Measurements from ENCODE around the gene RNF13.
"Not testable (repeated sequence)": the region's sequence is repeated elsewhere in the genome, so short reads cannot be mapped to it uniquely, and the experiment has no call there.

Gene RNF13

GRCh38 chr3:149828390-149828789 lies 15.4 kb downstream of the RNF13 start:
- DNase-seq (ENCODE audit: low spot score), result no peak
- TF ChIP-seq CTCF (IDR thresholded peaks at IDR 0.05; ENCODE audit: extremely low read depth, missing control alignments), result no peak

GRCh38 chr3:149829631-149830030 lies 16.6 kb downstream of the RNF13 start:
- DNase-seq (ENCODE audit: low spot score), result not testable (repeated sequence)

- no peak for TF ChIP-seq CTCF (IDR thresholded peaks at IDR 0.05; ENCODE audit: extremely low read depth, missing control alignments)
- no peak for DNase-seq (ENCODE audit: low spot score)
Observed at GRCh38 chr3:149830902-149831301, 17.9 kb downstream of the RNF13 start.

- TF ChIP-seq CTCF (IDR thresholded peaks at IDR 0.05; ENCODE audit: extremely low read depth, missing control alignments), result no peak
- DNase-seq (ENCODE audit: low spot score), result no peak
Observed at GRCh38 chr3:149831321-149831720, 18.3 kb downstream of the RNF13 start.

GRCh38 chr3:149832086-149832485 lies 19.1 kb downstream of the RNF13 start:
- TF ChIP-seq CTCF (IDR thresholded peaks at IDR 0.05; ENCODE audit: extremely low read depth, missing control alignments), result no peak

GRCh38 chr3:149833241-149833640 lies 20.2 kb downstream of the RNF13 start:
- DNase-seq (ENCODE audit: low spot score), result no peak
- no peak for TF ChIP-seq CTCF (IDR thresholded peaks at IDR 0.05; ENCODE audit: extremely low read depth, missing control alignments)

More at GRCh38 chr3:149832086-149832485, 19.1 kb downstream of the RNF13 start:
- no peak for DNase-seq (ENCODE audit: low spot score)

- not testable (repeated sequence) for DNase-seq (ENCODE audit: low spot score)
Observed at GRCh38 chr3:149838491-149838890, 25.5 kb downstream of the RNF13 start.

GRCh38 chr3:149839469-149839868 lies 26.5 kb downstream of the RNF13 start:
- not testable (repeated sequence) for DNase-seq (ENCODE audit: low spot score)

GRCh38 chr3:149839896-149840295 lies 26.9 kb downstream of the RNF13 start:
- no peak for DNase-seq (ENCODE audit: low spot score)
- no peak for TF ChIP-seq CTCF (IDR thresholded peaks at IDR 0.05; ENCODE audit: extremely low read depth, missing control alignments)
